ENCODE results near the gene TRIML1.
"Not testable (repeated sequence)": the region's sequence is repeated elsewhere in the genome, so short reads cannot be mapped to it uniquely, and the experiment has no call there.

TRIML1 gene

DNA sequence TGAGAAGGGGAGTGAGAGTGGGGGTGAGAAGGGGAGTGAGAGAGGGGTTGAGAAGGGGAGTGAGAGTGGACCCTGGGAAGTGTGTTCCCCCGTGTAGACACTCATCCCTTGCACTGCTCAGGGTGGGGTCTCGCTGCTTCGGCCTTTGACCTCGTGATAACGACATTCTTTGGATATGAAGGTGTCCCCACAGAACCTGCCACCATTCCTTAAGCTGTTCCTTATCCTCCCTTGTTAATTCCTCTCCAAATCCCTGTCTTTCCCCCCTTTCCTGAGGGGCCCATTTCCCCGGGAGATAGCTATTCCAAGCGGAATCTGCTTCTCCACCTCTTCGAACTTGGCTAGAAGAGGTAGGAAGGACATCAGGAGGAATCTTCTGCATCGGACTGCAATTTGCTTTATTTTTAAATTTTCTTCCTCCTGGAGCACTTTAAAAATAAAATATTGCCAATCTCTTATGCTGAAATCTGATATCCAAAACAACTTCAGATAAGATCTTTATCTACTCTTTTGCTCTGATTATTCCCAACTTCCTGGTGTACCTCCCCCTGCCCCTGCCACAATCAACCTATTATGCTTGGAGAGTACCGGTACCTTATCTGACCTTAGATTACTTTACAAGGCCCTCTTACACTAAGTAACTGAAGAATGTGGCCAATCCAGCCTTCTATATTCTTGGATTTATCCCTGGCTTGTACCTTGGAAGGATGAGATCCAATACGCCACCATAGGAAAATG, 15.6 kb downstream of the TRIML1 start:
- no peak for DNase-seq

DNA sequence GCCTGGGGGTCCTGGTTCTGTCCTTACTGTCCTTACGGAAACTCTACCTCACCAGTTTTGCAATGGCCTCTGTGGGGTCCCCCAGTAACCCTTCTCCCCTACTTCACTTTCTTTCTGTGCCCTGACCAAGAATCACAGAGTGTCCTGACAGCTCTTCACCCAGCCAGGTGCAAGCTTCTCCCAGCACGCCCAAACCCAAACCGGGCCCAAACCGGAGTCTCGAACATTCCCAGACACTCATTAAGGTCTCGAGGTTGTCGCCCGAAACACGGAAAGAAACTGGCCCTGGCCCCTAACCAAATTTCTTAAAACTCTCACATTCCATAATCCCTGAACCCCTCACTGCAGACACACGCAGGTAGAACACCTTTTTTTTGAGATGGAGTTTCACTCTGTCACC, 19.1 kb downstream of the TRIML1 start:
- no peak for DNase-seq

DNA sequence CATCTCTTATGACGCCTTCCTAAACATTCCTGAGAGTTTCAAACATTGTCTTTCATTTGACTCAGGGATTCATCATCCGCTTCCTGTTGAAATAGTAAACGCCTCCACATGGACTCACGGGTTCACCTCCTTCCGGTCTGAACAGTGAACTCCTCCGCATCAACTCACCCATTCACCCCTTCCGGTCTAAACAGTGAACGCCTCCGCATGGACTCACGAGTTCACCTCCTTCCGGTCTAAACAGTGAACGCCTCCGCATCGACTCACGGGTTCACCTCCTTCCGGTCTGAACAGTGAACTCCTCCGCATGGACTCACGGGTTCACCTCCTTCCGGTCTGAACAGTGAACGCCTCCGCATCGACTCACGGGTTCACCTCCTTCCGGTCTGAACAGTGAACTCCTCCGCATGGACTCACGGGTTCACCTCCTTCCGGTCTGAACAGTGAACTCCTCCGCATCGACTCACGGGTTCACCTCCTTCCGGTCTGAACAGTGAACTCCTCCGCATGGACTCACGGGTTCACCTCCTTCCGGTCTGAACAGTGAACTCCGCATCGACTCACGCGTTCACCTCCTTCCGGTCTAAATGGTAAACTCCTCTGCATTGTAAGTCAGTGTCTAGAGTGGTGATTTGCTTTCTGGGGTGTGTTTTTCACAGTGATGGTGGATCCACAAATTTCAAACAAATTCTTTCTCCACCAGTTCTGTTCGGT, 20.4 kb downstream of the TRIML1 start:
- not testable (repeated sequence) for DNase-seq

DNA sequence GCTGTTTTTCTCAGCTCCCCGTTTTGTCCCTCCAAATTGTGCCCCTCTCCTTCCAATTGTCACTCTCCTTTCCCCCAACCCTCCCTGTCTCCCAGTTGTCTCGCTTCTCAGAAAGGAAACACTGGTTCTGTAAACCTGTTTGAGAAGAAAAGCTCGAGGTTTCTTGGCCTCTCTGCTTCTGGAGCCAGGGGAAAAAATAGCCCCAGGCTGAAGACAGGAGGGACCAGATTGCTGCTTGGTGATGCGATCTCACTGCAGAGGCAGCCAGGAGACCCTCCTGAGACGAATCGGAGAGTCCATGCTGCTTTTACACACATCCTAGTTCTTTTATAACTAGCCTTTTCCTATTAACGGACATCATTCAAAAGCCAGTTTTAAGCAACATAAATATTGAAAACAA, 21.2 kb downstream of the TRIML1 start:
- no peak for DNase-seq

DNA sequence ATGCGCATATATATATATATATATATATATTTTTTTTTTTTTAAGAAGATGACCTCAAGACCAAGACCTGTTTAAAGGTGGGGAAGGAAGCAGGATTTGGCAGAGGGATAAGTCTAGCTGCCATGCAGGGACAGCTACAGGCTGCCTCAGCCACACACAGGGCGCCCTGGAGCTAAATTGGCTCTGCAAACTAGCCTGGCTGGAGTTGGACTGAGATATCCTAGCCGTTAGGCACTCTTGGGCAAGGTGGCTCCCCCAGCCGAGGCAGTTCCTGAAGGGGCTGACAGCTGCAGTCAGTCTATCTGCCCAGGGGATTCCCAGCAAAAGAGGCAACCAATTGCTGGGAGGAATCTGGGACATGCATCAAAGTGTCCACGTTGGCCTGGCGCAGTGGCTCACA, 21.9 kb downstream of the TRIML1 start:
- no peak for DNase-seq

DNA sequence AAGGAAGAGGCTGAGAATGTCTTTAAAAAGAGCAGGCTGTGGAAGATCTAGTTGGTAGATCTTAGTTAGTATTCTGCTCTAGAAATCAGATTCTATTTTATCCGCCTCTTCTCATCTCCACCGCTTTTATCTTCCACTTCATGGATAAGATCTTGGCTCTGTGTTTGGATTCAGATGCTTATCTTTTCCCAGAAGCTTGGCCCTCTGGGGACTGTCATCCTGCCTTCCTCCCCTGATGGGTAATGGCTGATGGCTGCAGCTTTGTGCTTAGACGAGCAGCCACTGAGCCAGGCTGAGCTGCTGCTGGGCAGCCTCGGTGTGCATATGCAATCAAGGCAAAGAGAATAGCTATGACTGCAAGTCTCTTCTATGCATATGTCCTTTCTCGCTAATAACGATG, 23.5 kb downstream of the TRIML1 start:
- DNase-seq: no peak

DNA sequence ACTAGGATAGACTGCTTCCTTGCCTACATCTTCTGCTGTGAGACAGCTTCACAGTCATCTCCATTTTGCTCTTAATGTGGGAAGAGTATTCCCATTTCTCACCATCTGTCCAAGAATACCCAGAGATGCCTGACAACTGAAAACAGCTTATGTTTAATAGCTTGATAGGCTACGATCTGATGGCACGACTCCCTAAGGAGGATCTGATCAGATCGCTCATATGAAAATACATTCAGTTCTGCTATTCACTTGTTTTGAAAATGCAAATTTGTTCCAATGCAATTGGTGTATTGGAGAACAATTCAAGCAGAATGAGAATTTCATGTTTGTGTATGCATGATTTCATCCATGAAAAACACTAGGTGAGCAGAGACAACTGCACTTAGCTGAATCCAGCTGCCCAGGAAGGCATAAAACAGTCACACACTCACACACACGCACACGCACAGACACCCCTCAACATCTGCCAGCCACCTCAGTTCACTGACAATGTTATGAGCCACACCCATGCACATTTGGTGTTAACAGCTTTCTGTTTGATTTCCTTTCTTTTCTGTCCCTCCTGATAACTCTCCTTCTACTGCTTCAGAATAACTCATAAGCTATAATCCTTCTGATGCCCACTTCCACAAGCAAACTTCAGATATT, 29.6 kb downstream of the TRIML1 start:
- DNase-seq: no peak

DNA sequence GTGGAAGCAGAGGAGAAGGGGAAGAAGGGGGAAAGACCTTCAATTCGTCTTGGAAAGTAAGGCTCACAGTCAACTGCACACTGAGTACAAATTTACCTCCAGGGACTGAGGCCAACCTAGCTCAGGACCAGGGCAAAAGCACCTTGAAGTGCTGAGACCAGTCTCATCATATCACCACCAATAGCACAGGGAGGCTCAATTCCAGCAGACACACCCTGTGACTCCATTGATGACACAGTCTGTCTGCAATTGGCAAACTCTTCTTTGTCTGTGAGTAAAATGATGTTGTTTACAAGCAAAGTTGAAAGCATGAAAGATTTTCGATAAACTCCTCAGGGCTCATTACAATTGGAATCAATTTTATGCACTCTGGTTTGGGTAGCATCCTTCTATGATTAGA, 32.3 kb downstream of the TRIML1 start:
- DNase-seq: no peak

DNA sequence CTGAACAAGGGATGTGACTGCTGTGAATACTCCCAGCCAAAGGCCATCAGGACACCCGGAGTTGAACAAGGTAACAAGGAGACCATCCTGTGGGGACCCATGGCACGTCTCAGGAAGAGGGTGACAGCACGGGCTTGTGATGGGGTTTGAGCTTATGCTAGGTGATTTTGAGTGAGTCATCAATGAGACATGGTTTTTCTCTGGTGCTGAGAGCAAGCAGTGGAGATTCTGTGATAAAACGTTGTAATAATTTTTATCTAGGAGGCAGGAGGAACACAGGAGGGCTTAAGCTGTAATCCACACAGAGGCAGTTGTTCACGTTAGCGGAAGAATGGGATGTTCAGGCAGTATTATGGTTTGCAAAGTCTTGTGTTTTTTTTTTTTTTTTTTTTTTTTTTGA, 36.0 kb downstream of the TRIML1 start:
- DNase-seq: no peak

DNA sequence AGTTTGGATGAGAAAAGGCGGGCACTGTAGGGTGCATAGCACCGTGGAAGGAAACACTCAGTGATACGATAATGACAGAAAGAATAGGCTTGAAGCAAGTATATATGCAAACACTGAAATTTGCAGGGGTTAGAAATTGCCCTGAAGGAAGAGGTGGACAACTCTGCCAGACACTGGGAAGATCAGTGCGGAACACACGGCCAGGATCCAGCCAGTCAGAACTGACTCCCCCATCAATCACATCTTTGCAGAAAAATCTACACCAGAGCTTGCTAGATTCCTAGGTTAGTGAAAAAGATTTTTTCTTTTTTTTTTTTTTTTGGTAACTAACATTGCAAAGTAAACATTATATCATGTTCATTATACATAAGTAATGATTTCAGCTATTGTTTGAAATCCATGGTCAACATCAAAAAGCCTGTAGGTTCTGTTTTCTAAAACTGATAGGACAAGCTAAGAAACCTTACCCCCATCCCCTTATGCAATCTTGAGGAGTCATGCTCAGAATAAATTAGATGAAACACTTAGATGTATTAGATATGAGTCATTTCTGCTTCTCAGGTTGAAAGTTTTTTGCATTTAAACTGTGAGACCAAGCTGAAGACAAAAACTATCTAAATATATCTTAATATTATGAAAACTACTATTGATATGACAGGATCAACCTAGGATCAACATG, 38.9 kb downstream of the TRIML1 start:
- DNase-seq: no peak

DNA sequence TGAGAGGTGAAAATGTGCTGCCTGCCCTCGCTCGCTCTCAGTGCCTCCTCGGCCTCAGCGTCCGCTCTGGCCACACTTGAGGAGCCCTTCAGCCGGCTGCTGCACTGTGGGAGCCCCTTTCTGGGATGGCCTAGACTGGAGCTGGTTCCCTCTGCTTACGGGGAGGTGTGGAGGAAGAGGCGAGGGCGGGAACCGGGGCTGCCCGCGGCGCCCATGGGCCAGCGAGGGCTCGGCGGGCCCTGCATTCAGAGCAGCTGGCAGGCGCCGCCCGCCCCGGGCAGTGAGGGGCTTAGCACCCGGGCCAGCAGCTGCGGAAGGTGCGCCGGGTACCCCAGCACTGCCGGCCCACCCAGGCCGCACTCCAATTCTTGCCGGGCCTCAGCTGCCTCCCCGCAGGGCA, 39.6 kb downstream of the TRIML1 start:
- DNase-seq: no peak

DNA sequence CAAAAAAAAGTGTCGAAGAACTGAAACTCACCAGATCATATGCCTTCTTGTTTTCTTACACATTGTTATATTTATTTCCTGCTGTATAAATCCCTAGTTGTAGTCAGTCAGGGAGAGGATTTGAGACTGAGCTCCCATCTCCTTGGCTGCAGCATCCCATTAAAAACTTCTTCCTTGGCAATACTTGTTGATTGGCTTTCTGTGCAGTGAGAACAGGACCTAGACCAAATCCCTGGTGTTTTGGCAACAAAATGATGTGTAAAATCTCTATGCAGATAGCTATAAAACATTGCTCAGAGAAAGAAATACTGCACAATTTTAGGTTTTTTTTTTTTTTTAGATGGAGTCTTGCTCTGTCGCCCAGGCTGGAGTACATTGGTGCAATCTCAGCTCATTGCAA, 47.9 kb downstream of the TRIML1 start:
- no peak for DNase-seq

DNA sequence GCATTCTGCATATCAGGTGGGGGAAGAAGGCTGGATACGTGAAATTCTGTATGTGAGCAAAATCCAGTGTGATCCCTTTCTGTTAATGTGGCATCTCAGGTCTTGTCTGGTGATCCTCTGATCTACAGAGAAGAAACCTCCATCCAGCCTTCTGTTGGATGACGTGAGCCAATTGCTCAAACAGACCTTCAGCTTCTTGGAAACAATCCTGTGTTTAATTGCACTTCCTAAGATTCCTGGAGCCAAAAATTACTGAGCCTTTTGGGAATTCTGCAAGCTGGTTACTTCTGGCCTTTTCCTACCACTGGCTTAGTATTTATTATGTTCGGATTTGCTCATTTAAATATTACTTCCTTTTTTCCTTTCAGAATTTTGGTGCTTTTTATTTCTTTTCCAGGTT, 51.2 kb downstream of the TRIML1 start:
- DNase-seq: no peak

DNA sequence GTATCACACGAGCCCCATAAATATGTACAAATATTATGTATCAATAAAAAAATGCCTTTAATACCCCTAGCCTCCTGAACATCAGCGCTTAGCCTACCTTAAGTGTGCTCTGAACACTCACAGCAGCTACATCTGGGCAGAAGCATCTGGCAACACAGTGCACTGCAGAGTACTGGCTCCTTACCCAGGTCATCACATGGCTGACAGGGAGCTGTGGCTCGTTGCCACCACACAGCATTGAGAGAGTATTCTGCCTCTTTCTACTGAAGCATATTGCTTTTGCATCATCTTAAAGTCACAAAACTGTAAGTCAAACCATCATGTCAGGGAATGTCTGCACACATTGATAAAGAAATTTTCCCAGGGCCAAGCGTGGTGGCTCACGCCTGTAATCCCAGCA, 55.2 kb downstream of the TRIML1 start:
- no peak for DNase-seq

DNA sequence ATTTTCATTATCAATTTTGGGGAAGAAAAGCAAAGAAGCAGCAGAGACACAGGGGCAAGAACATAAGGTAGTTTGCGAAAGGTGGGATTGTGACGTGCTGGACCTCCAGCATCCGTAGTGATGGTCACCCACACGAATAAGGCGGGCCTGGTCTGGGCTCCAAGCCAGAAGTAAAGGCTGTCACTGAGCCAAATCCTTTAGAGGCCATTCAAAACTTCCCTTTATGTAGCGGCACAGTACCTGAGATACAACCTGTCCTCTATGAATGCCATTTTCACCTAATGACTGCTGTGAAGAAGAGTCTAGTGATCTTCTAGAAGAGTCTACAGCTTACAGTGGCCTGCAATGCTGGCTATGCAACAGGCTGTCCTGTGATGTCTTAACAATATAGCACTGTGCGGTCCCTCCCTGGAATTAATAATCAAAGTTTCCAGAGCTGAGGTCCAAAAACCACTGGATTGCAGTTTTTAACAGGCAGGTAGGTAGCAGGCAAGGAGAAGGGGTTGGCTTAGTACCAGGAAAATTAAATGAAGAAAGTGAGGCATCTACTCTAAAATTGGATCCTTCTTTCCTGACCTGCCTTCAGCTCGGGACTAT, 56.2 kb downstream of the TRIML1 start:
- no peak for DNase-seq

DNA sequence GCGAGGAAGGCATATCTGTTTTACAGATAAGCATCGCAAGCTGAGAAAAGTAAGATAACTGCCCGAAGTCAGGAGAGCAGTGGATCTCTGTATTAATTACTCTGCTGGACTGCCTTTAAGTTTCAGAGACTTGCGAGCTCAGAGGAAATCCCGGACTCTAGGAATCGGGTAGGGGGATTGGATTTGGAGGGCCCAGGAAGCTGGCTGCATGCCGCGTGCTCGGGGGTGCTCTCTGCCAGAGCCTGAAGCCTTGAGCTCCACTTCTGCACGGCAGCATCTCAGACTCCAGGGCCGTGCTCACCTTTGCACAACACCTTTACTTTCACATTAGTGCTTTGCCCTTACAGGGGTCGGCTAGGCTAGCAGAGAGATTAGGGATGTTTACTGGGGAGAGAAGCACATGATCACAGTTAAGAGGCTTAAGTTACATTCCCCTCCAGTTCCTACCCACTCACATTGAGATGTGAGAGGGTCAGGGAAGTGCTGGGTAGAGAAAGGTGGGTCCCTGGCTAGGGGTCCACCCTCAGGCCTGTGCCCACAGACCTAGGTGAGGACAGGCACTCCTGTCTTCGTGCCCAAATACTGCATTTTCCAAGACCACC, 57.0 kb downstream of the TRIML1 start:
- DNase-seq: no peak

All from MV-4-11 (cell line).